KBM-7 (cell line): ENCODE data around the gene GARIN5A.
"Not testable (repeated sequence)": the region's sequence is repeated elsewhere in the genome, so short reads cannot be mapped to it uniquely, and the experiment has no call there.

ENCODE experiments used
- DNase-seq: peaks from one replicate; pipeline ENCODE4 v3.0.0-alpha.2; 2015
- in situ Hi-C: fragments of 300-500 bp; cut with MboI; formaldehyde crosslinking; loops from 2 replicates; pipeline ENCODE4 v1.14.3; 2020; ENCODE audit warnings: low sequenced_read_pairs, low pct_unique_long_range_greater_than_20kb, mixed read lengths

GARIN5A gene

GRCh38 chr19:50475736-50476223 is 868 bp downstream of the GARIN5A start:
- in situ Hi-C loops = no loop called here

GRCh38 chr19:50475101-50475568 is 1.5 kb downstream of the GARIN5A start:
- in situ Hi-C loops = no loop called here
- no peak for DNase-seq

More at GRCh38 chr19:50475736-50476223, 868 bp downstream of the GARIN5A start:
- DNase-seq = no peak

GRCh38 chr19:50473336-50473735 is 3.3 kb downstream of the GARIN5A start:
- DNase-seq, in situ Hi-C loops: not testable (repeated sequence)

GRCh38 chr19:50468818-50469217 is 7.8 kb downstream of the GARIN5A start:
- in situ Hi-C loops = no loop called here
- DNase-seq = no peak

- DNase-seq = no peak
- in situ Hi-C loops = no loop called here
These were observed 9.1 kb downstream of the GARIN5A start for GRCh38 chr19:50467566-50467965.

GRCh38 chr19:50466706-50467039 is 10.0 kb downstream of the GARIN5A start:
- in situ Hi-C loops = no loop called here
- DNase-seq = no peak

GRCh38 chr19:50465986-50466705 is 10.5 kb downstream of the GARIN5A start:
- DNase-seq = no peak
- in situ Hi-C loops = no loop called here

GRCh38 chr19:50465000-50465399 is 11.6 kb downstream of the GARIN5A start:
- in situ Hi-C loops = no loop called here
- DNase-seq = no peak

- in situ Hi-C loops = no loop called here
- DNase-seq = no peak
These were observed 12.3 kb downstream of the GARIN5A start for GRCh38 chr19:50464348-50464747.

GRCh38 chr19:50462970-50463369 is 13.7 kb downstream of the GARIN5A start:
- in situ Hi-C loops = no loop called here
- no peak for DNase-seq

- peak; percentile 79 for DNase-seq
- in situ Hi-C loops = no loop called here
These were observed 15.4 kb downstream of the GARIN5A start for GRCh38 chr19:50461066-50461875.

GRCh38 chr19:50460161-50460765 is 16.4 kb downstream of the GARIN5A start:
- DNase-seq = no peak
- in situ Hi-C loops = no loop called here

GRCh38 chr19:50459638-50460037 is 17.0 kb downstream of the GARIN5A start:
- no peak for DNase-seq
- in situ Hi-C loops = no loop called here

GRCh38 chr19:50459067-50459456 is 17.6 kb downstream of the GARIN5A start:
- no peak for DNase-seq
- in situ Hi-C loops = no loop called here

- DNase-seq = no peak
- in situ Hi-C loops = no loop called here
These were observed 18.1 kb downstream of the GARIN5A start for GRCh38 chr19:50458396-50459066.

GRCh38 chr19:50457300-50457699 is 19.3 kb downstream of the GARIN5A start:
- no peak for DNase-seq
- in situ Hi-C loops = no loop called here

GRCh38 chr19:50455992-50456391 is 20.7 kb downstream of the GARIN5A start:
- DNase-seq = no peak
- in situ Hi-C loops = no loop called here

GRCh38 chr19:50453243-50453642 is 23.4 kb downstream of the GARIN5A start:
- in situ Hi-C loops = no loop called here
- no peak for DNase-seq

GRCh38 chr19:50451223-50451534 is 25.5 kb downstream of the GARIN5A start:
- in situ Hi-C loops = no loop called here
- no peak for DNase-seq
